Stimulated activated CD4-positive, alpha-beta T cell treated with anti-CD3 and anti-CD28 coated beads, Interleukin-4, amount 100 ng/mL, for 1 hour (primary cell): Measurements from ENCODE around the gene IFI27L1.

Source experiments
- DNase-seq: peaks from one replicate; pipeline ENCODE4 v3.0.0-alpha.2; 2020

IFI27L1 gene

DNA sequence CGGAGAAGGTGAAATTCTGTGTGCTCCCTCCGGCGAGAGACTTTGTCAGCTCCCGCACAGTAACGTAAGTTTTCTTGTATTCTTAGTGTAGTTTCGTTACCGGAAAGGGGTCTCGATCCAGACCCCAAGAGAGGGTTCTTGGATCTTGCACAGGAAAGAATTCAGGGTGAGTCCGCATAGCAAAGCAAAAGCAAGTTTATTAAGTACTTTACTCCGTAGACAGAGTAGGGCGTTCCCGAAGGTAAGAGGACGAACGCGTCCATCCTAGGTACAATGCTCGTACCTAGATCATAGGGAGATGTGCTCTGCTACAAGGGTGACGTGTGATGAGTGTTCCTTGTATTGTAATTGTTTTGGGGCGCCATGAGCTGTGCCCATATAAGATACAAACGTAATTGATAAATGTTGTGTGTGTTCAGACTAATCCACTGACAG lies 293 bp downstream of the IFI27L1 start:
- no peak for DNase-seq

DNA sequence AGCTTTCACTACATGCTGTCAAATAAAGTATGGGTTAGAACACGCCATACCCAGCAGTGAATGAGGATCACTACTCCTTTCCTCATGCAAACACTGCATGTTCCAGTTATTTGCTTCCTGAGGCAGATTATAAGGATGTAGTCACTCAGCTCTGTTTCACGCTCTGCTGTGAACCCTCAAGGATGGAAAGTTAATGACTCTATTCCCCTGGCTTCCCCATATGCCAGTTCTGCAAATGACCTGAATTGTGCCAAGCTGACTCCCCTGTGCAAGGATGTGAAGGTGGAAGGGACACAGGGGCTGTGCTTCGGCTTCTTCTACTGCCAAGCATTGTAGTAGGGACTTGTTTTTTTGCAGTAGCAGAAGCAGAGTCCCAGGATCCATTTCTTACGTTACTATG lies 6.8 kb downstream of the IFI27L1 start:
- DNase-seq, result no peak

DNA sequence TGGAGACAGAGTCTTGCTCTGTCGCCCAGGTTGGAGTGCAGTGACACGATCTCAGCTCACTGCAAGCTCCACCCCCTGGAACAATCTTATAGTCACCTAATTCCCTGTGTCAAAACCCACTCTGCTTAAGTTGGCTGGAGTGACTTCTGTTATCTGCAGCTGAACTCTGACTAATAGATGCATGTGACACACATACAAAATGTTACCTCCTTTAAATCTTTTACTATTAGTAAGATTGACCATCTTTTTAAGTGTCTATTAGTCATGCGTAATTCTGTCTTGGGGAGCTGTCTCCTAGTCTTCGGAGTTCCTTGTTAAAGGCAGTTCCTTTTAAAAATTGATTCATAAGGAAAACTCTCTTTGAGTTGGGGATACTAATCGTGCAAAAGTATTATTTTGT lies 7.4 kb downstream of the IFI27L1 start:
- no peak for DNase-seq

DNA sequence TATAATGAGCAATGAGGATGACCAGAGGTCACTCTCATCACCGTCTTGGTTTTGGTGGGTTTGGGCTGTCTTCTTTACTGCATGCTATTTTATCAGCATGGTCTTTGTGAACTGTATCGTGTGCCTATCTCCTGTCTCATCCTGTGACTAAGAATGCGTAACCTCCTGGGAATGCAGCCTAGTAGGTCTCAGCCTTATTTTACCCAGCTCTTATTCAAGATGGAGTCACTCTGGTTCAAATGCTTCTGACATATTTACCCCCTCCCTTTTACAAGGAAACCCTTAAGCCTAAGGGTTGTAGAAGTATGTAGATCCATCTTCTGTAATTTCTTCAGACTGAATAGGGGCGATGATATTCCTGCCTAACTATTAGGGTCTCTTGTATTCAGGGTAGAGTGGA lies 8.4 kb downstream of the IFI27L1 start:
- DNase-seq, result no peak

DNA sequence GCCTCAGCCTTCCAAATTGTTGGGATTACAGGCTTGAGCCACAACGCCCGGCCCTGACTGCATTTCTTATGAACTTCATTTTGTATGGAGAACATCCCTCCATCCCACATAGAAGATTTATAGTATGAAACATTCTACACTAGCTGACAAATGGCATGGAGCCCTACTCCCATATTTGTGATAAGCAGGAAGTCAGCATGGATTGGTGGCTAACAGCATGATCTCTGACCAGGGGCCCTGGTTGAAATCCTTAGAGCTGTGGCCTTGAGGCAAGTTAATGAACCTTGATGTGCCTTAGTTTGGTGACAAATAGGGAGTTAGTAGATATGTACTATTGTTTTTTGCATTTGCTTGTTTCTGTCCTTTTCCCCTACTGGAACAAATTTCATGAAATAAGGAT lies 12.3 kb downstream of the IFI27L1 start:
- DNase-seq, result no peak

DNA sequence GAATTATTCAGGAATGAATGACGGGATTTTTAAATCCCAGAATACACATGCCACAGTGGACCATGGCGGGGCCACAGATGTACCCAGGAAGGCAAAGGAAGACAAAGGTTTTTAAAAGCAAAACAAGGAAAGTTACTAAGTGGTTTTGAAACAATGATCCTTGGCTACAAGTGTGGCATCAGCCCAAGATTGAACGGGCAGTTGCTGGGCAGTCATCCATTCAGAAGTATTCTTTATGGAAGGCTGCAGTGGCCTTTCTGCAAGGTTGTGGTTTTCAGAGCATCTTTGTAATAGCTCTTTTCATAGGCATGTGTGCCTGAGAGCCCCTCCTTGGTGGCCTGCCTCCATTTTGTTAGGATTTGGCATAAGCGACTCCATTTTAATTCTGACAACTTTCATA lies 16.0 kb downstream of the IFI27L1 start:
- DNase-seq, result no peak

DNA sequence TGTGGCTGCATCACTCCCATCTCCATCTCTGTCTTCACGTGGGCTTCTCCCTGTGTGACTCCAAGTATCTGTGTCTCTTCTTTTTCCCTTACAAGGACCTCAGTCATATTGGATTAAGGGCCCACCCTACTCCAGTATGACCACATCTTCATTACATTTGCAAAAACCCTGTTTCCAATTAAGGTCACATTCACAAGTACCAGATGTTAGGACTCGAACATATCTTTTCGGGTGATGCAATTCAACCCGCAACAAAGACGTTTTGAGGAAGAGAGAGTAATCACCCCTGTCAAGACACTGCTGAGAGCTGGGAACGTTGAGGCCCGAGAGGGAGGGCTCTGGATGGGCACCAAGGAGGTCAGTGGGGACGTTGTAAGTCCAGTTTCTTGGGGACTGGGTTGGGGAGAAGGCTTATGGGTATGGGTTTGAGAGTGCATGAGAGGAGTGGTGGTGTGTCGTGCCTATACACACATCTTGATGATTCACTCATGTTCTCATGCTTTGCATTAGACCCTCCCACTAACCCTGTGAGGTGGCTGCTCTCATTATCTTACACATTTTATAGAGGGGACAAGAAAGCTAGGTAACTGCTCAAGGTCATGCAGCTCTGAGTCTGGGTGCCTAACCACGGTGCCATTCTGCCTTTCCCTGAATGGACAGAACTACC lies 17.3 kb downstream of the IFI27L1 start:
- DNase-seq, result no peak

DNA sequence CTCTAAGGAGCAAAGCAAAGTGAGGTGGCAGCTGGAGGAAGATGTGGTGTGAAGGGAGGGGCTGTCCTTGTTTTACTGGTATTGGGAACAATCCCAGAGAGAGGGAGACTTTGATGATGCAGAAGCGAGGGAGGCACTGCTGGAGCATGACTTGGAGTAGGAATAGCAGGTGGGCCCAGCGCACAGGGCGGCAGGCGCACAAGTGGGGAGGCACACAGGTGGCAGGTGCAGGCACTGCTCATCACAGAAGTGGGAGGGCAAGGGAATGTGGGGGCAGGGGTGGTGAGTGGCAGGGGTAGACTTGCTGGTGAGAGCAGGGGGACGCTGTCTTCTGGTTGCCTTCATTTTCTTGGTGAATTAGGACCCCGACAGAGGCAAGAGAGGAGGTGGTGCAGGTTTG lies 17.9 kb downstream of the IFI27L1 start:
- DNase-seq, result no peak

DNA sequence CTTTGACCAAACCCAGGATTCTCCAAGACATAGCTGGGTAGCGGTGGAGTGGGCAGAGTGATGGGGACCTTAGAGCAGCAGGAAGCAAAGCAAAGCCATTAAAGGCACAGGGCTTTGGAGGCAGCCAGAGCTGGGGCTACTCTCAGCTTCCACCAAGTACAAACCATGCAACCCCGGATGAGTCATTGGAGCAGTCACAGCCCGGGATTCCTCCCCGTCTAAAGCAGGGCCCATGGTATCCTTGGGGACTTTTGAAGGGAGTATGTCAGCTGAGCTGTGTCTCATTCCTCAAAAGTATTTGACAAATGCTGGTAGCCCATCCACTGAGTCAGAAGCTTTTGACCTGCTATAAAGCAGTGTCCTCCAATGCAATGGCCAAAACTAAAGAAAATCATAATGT lies 19.7 kb downstream of the IFI27L1 start:
- DNase-seq, result no peak

DNA sequence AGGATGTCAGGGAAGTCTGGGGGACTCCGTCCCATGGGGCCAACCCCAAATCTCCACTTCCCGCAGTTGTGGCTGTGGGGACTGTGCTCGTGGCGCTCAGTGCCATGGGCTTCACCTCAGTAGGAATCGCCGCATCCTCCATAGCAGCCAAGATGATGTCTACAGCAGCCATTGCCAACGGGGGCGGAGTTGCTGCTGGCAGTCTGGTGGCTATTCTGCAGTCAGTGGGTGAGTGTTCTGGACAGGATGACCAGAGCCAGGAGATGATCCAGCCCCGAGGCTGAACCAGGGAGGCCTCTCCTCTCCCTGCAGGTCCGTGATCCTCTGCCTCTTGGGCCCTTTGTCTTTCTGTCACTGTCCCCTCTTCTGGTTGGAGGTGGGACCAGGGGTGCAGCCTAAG lies 20.6 kb downstream of the IFI27L1 start:
- DNase-seq, result no peak

DNA sequence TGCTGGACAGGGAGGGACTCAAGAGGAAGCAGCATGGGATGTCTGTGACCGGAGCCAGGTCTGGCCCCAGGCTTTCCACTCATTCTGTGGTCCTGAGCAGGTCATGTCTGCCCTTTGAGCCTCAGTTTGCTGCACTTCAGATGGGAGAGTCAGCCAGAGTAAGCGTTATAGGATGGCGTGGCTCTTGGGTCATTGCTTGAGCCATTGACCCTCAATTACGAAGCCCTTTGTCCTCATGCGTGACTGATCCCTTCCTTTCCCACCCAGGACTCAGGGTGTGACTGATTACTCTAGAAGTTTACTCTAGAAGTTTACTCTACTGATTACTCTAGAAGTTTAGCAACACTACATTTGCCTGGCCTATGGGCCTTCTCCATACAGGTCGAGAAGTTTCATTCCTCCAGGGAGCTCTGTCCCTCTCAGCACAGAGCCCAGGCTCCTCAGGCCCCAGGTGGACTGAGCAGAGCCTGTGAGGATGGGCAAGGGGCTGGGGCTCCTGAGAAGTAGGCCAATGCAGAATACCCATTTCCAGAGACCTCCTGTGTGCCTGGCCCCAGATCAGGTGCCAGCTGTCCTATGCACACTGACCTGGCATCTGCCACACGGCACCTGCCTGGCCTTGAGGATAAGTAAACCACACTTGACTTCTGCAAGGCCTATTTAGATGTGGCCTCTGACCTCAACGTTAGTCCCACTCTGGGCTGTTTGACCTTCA lies 21.8 kb downstream of the IFI27L1 start:
- no peak for DNase-seq

DNA sequence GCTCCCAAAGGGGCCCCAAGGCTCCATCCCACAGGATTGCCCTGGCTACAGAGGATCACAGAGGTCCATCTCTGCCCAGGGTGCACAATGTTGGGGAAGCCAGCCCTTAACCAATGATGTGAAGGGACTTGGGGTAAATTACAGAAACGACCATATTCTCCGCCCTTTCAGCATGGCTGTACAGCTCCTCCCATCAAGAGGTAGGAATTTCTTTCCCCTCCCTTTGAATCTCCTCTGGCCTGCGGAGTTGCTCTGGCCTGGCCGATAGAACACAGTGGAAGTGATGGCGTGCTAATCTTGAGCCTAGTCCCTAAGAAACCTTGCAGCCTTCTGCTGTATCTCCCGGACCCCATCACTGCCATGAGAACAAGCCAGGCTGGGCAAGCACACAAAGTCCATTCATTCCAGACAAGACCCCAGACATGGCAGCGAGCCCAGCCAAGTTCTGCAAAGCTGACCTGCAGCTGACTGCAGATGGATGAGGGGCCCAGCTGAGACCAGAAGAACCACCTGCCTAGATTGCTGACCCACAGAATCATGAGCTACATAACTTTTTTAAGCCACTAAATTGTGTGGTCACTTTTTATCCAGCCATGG lies 22.5 kb downstream of the IFI27L1 start:
- no peak for DNase-seq

DNA sequence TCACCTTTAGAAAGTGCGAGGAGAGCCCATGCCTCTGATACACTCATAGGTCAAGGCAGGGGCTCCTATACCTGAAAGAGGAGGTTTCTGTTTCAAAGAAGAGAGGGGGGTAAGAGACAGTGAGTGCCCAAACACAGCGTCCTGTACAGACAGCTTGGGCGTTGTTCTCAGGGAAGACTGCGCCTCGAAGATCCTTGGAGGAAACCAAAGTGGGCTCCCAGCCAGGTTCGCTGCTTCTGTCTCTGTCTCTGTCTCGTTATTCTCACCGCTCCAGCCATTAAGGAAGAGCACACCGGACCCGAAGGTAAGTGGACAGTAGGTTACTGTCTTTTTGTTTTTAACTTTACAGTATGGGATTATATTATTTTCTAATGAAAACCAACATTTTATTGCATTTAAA lies 23.6 kb downstream of the IFI27L1 start:
- no peak for DNase-seq

DNA sequence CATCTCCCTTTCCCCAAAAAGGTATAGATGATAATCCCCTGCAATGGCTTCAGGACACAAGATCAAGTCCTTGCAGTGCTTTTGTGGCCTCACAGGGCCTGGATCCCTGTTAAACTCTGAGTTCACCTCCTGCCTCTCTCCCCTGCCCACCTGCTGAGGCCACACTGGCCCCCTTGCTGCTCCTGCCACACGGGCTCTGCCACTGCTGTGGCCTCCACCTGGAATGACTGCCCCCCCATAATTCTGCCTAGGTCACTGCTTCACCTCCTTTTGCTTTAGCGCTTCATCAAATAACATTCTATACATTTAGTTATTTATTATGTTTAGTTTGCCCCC lies 28.8 kb downstream of the IFI27L1 start:
- no peak for DNase-seq

DNA sequence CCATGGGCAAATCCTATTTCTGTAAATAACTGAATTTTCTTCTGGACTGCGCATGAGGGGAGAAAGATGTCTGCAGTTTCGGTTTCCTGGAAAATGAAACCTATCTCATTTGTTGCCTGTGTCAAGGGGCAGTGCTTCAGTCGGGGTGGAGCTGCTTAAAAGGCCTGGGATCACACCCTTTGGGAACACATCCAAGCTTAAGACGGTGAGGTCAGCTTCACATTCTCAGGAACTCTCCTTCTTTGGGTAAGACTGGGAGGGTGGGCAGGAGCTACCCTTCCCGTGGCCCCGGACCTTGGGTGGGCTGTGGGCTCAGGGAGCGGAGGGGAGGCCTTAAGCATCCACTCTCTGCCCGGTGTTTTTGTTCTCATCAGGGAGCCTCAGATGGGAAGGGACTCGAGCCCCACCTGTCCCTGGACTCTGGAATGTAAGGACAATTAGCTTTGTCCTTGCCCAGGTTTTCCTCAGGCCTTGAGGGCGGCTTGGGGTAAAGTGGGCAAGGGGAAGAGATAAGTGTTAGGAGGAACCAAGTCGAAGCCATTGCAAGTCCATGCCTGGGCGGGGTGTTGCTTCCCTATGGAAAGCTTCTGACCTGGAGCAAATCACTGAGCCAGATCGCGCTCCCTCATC lies 29.6 kb downstream of the IFI27L1 start, which contains the start of gene IFI27:
Gene IFI27, plus strand, starts transcription at position 185 of the 630 bp plus-strand sequence.
- no peak for DNase-seq

DNA sequence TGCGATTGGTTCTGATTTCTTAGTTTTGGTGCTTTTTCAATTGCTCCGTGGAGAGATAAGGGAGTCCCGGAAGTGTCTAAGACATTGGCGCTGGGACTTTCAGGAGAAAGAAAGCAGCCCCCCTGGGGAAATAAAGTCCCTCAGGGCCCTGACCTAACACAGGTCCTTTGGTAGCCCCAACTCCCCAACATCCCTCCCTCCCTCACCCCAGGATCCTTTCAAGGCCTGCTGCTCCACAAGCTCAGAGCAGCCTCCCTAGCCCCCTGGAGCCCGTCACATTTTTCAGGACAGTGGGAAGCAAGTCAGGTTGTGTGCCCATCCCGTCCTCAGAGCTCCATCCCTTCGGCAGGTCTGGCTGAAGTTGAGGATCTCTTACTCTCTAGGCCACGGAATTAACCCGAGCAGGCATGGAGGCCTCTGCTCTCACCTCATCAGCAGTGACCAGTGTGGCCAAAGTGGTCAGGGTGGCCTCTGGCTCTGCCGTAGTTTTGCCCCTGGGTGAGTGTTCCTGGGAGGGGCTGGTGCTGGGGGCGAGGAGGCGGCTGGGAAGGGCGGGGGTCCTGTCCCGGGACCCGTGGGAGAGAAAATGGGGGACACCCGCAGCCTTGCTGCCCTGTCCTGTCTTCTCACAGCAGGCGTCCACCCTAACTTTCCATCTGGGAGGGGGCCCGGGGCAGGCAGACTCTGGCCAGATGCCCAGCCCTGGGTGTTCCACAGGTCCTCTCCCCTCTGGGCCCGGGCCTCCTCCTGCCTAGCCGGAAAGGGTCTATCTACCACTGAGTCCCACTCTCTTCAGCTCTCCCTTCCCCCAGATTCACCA lies 30.4 kb downstream of the IFI27L1 start:
- no peak for DNase-seq

DNA sequence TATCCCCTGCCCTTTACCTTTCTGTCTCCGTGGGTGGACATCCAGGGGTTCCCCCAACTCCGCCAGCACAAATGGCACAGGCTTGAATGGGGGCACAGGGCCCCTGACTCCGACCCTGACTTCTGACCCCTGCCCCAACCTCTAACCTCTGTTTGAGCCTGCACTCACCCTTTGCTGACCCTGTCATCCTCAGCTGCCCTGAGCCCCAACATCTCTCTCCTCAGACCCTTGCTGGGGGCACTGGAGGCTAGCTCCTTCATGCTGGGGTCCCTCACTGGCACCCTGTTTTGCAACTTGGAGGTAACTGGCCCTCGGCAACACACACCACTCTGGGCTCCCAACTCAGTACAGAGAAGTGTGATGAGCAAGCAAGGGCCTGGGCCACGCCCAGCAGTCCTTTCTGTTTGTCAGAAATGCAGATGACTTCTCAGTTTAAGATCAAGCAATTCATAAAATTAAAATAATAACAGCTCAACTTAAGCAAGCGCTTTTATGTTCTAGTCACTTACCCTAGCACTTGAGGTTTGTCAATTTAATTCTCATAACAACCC lies 31.5 kb downstream of the IFI27L1 start:
- DNase-seq, result no peak

DNA sequence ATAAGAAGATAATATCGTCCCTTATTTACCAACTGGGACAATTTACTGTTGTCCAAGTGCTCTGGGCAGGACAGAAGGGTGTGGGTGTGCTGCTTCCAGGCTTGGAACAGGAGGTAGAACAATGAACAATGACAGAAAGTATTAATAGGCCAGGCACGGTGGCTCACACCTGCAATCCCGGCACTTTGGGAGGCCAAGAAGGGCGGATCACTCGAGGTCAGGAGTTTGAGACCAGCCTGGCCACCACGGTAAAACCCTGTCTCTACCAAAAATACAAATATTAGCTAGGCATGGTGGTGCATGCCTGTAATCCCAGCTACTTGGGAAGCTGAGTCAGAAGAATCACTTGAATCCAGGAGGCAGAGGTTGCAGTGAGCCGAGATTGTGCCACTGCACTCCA lies 32.0 kb downstream of the IFI27L1 start:
- no peak for DNase-seq

DNA sequence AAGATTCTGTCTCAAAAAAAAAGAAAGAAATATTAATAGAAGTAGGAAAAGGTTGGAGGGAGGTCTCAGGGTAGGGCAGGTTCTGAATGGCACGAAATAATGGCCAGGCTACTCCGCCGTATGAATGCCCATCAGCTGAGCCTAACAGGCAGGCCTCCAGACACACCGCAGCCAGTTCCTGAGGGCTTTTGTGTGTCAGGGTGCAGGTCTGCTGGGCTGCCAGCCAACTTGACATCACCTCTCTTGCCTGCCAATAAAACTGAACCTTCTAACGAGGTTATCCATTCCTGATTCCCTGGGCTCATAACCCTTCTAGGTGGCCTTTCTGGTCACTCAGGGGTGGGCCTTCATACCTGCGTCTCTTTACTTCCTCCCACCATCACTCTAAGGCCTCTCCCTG lies 32.4 kb downstream of the IFI27L1 start:
- DNase-seq, result no peak

DNA sequence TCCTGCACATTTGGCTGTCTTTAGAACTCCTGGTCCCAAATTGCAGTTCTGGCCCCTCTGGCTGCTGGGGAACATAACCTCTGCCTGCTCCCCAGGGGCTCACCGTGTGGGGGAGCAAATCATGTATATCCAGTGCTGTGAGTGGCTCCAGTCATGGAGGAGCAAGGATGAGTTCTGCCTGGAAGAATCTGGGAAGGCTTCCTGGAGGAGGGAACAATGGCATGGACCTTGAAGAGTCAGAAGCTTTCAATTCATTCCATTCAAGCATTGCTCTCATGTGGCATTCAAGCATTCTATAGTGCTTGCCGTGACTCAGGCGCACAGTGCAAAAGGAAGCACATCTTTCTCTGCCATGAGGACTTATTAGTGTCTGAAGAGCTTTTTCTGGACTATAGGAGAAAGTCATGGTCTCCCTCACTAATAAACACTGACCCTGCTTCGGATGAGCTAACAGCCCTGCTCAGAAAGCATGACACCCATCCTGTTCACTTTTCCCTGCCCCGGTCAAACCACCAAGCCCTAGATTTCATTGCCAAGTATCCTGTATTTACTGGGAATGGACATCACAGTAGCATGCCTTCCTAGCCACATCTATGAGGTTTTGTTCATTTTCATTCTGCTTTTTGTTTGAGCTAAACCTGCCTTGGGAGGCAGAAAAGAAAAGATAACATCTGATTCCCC lies 32.9 kb downstream of the IFI27L1 start:
- DNase-seq, result no peak

DNA sequence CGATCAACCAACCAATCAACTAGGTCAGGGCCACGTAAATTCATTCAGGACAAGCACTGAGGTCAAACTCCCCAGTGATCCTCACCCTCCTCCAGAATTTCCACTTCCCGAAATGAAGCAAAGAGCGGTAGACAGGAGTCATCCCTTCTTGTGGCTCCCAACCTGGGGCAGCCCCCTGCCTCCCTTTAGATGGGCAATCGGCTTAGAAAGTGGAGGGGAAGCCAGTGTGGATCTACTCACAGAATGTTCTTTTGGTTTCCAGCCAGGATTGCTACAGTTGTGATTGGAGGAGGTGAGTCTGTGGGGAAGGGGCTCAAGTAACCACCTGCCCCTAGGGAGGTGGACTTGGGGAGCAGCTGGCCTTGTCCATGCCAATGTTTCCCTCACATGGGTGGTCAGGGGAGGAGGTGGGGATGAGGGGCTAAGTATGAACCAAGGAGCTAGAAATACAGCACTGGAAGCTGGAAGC lies 33.5 kb downstream of the IFI27L1 start:
- no peak for DNase-seq

DNA sequence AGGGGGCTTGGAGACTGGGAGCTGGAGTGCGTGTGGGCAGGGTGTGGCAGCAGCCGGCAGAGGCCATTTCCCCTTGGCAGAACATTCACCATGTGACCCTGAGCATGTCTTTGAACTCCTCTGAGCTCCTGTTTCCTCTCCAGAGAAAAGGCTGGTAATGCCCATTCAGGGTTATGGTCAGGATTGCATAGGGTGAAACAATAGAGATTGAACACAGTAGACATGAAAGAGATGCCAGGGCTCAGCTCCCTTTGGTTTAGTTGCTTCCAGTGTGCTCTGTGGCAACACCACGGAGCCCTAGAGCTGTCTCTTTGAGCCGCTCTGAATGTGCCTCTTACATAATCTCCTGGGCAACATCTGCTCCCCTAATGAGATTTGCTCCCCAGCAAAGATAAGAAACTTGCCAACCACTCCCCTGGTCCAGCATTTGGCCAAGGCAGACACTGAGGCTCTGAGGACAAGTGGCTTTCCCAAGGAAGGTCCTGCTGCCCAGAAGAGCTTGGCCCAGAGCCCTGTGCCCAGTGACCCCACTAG lies 34.0 kb downstream of the IFI27L1 start:
- DNase-seq, result no peak
